PFSK-1 (cell line): ENCODE measurements around the gene PPP1R10.

Experiments used
- POLR2AphosphoS5 ChIP-seq: IDR thresholded peaks from 2 replicates; pipeline ENCODE4 v1.6.1; 2012; ENCODE audit warnings: low read depth, mild to moderate bottlenecking, control low read depth, low read length, moderate library complexity
- TF ChIP-seq, protein P1 (sequence below), 2 experiments: IDR thresholded peaks; 2 replicates each; pipeline versions ENCODE4 v1.6.1 to v1.8.0; 2011 to 2012; ENCODE audit warnings: low read depth in 2 of 2, low read length in 2 of 2, control low read depth in 1 of 2, inconsistent platforms in 1 of 2, mild to moderate bottlenecking in 1 of 2, moderate library complexity in 1 of 2; ENCODE audit not compliant: insufficient read depth in 1 of 2

DNA sequence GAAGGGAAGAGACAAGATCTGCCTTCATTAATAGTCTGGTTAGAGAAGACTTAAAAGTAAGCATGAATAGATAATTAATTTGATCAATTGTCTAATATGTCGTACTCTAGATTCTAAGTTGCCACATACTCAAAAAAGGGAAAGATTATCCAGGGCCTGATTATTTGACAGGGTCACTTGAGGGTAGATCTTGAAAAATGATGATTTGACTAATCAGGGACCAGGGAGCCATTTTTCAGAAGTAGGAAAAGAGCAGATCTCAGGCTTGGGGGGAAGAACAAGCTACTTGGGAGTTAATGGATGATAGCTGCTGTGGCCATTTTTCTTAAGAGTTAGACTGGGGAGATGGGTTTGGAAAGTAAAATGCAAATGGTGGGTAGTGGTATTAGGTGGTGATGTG lies 24.8 kb downstream of the PPP1R10 start:
- TF ChIP-seq, protein P1, sequence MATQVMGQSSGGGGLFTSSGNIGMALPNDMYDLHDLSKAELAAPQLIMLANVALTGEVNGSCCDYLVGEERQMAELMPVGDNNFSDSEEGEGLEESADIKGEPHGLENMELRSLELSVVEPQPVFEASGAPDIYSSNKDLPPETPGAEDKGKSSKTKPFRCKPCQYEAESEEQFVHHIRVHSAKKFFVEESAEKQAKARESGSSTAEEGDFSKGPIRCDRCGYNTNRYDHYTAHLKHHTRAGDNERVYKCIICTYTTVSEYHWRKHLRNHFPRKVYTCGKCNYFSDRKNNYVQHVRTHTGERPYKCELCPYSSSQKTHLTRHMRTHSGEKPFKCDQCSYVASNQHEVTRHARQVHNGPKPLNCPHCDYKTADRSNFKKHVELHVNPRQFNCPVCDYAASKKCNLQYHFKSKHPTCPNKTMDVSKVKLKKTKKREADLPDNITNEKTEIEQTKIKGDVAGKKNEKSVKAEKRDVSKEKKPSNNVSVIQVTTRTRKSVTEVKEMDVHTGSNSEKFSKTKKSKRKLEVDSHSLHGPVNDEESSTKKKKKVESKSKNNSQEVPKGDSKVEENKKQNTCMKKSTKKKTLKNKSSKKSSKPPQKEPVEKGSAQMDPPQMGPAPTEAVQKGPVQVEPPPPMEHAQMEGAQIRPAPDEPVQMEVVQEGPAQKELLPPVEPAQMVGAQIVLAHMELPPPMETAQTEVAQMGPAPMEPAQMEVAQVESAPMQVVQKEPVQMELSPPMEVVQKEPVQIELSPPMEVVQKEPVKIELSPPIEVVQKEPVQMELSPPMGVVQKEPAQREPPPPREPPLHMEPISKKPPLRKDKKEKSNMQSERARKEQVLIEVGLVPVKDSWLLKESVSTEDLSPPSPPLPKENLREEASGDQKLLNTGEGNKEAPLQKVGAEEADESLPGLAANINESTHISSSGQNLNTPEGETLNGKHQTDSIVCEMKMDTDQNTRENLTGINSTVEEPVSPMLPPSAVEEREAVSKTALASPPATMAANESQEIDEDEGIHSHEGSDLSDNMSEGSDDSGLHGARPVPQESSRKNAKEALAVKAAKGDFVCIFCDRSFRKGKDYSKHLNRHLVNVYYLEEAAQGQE (IDR thresholded peaks at IDR 0.05; ENCODE audit: insufficient read depth in 1 of 2, low read depth in 2 of 2, low read length in 2 of 2) = no peak
- TF ChIP-seq POLR2AphosphoS5 = no peak
